Liver (tissue), 9 donors: ENCODE results near the gene HOXB8. TPM values are rescaled to one million over a fixed set of nuclear protein-coding genes. Genes with fewer than 3 reads are reported as not detected.

Experiments
- DNase-seq: peaks from one replicate; pipeline ENCODE4 v3.0.0-alpha.2; 2017; ENCODE audit warnings: low spot score
- H3K27ac ChIP-seq, 2 donors: one replicate each; pipeline ENCODE4 v1.7.0; 2013; ENCODE audit warnings: inconsistent platforms in 2 of 2, low read length in 2 of 2, control low read depth in 1 of 2, low read depth in 1 of 2, mild to moderate bottlenecking in 1 of 2
- H3K27me3 ChIP-seq, 4 donors: one replicate each; pipeline versions ENCODE4 v1.6.1 to v1.7.0; 2013; ENCODE audit warnings: low read length in 3 of 4, inconsistent platforms in 1 of 4, mild to moderate bottlenecking in 1 of 4, moderate library complexity in 1 of 4; ENCODE audit not compliant: control insufficient read depth in 4 of 4, insufficient read depth in 4 of 4
- H3K36me3 ChIP-seq, 4 donors: one replicate each; pipeline versions ENCODE4 v1.6.1 to v1.7.0; 2013; ENCODE audit warnings: low read length in 3 of 4, mild to moderate bottlenecking in 3 of 4, low read depth in 1 of 4, moderate library complexity in 1 of 4; ENCODE audit not compliant: control insufficient read depth in 4 of 4, insufficient read depth in 3 of 4
- H3K4me1 ChIP-seq, 4 donors: one replicate each; pipeline versions ENCODE4 v1.6.1 to v1.7.0; 2013; ENCODE audit warnings: low read length in 3 of 4, mild to moderate bottlenecking in 3 of 4, moderate library complexity in 1 of 4; ENCODE audit not compliant: control insufficient read depth in 4 of 4, insufficient read depth in 4 of 4
- H3K4me3 ChIP-seq, 3 donors: one replicate each; pipeline versions ENCODE4 v1.6.1 to v1.7.0; 2013; ENCODE audit warnings: low read length in 3 of 3, control low read depth in 1 of 3, low read depth in 1 of 3, mild to moderate bottlenecking in 1 of 3
- H3K9ac ChIP-seq, 2 donors: one replicate each; pipeline ENCODE4 v1.7.0; 2013; ENCODE audit warnings: low read length in 2 of 2, mild to moderate bottlenecking in 2 of 2, moderate library complexity in 2 of 2, control low read depth in 1 of 2, low read depth in 1 of 2
- H3K9me3 ChIP-seq, 4 donors: one replicate each; pipeline versions ENCODE4 v1.6.1 to v1.7.0; 2013; ENCODE audit warnings: low read length in 3 of 4; ENCODE audit not compliant: control insufficient read depth in 4 of 4
- EGR1 ChIP-seq, 2 donors: IDR thresholded peaks; 2 replicates each; pipeline ENCODE4 v1.6.1; 2016 to 2018; ENCODE audit warnings: antibody characterized with exemption in 2 of 2, low read depth in 2 of 2
- FOXA1 ChIP-seq: IDR thresholded peaks from 2 replicates; pipeline ENCODE4 v1.6.1; 2016; ENCODE audit warnings: antibody characterized with exemption
- FOXA2 ChIP-seq: IDR thresholded peaks from 2 replicates; pipeline ENCODE4 v1.6.1; 2016; ENCODE audit warnings: antibody characterized with exemption
- GABPA ChIP-seq, 2 donors: IDR thresholded peaks in 1 of 2; conservative IDR thresholded peaks in 1 of 2; 2 replicates each; pipeline ENCODE4 v1.6.1; 2016; ENCODE audit warnings: antibody characterized with exemption in 2 of 2, mild to moderate bottlenecking in 1 of 2, moderate library complexity in 1 of 2
- HNF4A ChIP-seq, 2 donors: conservative IDR thresholded peaks; 2 replicates each; pipeline ENCODE4 v1.6.1; 2016; ENCODE audit warnings: antibody characterized with exemption in 2 of 2, mild to moderate bottlenecking in 2 of 2
- RAD21 ChIP-seq, 2 donors: IDR thresholded peaks; 2 replicates each; pipeline ENCODE4 v1.6.1; 2016; ENCODE audit warnings: antibody characterized with exemption in 2 of 2, mild to moderate bottlenecking in 2 of 2
- RXRA ChIP-seq, 2 donors: IDR thresholded peaks; 2 replicates each; pipeline ENCODE4 v1.6.1; 2017 to 2018; ENCODE audit warnings: antibody characterized with exemption in 2 of 2, mild to moderate bottlenecking in 1 of 2
- WGBS: extraction: QIAGEN DNeasy Blood & Tissue Kit; methylation state at CpG from one replicate; pipeline ENCODE4 v1.1.7; 2013; 5-methylcytosine and 5-hydroxymethylcytosine counted together
- polyA plus RNA-seq, 2 donors: library from polyadenylated mRNA; stranded (reverse) in 1 of 2; unstranded in 1 of 2; fragments of 200-250 nt in 1 of 2; fragments of >200 nt in 1 of 2; fragmentation: Nextera tagmentation in 1 of 2; extraction: Ambion mirVana in 1 of 2; gene quantifications; one replicate each; pipeline versions ENCODE4 v1.2.1 to v1.2.3, GENCODE V29; 2013 to 2015
- total RNA-seq, 2 donors: library from RNA; depleted of rRNA; stranded (reverse); fragments of >200 nt; gene quantifications; one replicate each; pipeline ENCODE4 v1.2.3, GENCODE V29; 2014
- TF ChIP-seq, protein P1 (sequence below): IDR thresholded peaks from 2 replicates; pipeline ENCODE4 v1.6.1; 2016; ENCODE audit warnings: antibody characterized with exemption
- TF ChIP-seq, protein P2 (sequence below): IDR thresholded peaks from 2 replicates; pipeline ENCODE4 v1.6.1; 2016; ENCODE audit warnings: antibody characterized with exemption
- TF ChIP-seq, protein P3 (sequence below): IDR thresholded peaks from 2 replicates; pipeline ENCODE4 v1.6.1; 2016; ENCODE audit warnings: antibody characterized with exemption, mild to moderate bottlenecking
- TF ChIP-seq, protein P4 (sequence below): IDR thresholded peaks from 2 replicates; pipeline ENCODE4 v1.6.1; 2016; ENCODE audit warnings: antibody characterized with exemption
- donor health status: healthy.
- donor health status: healthy.
- donor health status: healthy.
- donor health status: healthy.
- donor health status: healthy.

Gene HOXB8
- total and polyA plus RNA-seq, 4 donors: not detected

DNA sequence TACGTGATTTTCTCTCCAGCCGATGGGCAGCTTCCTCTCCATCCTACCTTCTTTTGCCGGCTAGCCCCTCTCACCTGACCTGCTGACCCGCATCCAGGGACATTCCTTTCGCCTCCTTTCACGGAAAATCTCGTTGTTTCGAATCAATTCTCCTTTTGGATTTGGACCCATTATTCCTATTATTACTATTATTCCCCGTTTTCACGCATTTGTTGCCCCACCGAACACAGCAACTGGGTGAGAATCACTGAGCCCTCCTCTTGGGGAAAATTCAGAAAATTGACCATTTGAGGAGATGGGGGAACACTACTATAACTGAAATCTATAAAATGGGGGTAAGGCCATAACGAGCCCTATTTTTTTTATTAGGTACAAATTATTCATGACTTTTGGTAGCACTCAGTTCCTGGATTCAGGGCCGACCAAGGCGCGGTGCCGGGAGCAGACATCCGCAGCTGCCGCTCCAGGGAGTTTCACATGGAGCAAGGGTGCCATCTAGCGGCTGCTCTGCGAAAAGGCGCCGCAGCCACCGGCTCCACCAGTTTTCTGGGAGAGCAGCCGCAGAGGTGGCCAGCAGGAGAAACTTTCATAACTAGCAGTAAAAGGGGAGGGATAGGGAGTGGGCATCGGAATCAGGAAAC is 3.3 kb upstream of the HOXB8 start (continued):
- TF ChIP-seq, protein P1, sequence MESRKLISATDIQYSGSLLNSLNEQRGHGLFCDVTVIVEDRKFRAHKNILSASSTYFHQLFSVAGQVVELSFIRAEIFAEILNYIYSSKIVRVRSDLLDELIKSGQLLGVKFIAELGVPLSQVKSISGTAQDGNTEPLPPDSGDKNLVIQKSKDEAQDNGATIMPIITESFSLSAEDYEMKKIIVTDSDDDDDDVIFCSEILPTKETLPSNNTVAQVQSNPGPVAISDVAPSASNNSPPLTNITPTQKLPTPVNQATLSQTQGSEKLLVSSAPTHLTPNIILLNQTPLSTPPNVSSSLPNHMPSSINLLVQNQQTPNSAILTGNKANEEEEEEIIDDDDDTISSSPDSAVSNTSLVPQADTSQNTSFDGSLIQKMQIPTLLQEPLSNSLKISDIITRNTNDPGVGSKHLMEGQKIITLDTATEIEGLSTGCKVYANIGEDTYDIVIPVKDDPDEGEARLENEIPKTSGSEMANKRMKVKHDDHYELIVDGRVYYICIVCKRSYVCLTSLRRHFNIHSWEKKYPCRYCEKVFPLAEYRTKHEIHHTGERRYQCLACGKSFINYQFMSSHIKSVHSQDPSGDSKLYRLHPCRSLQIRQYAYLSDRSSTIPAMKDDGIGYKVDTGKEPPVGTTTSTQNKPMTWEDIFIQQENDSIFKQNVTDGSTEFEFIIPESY: no peak

DNA sequence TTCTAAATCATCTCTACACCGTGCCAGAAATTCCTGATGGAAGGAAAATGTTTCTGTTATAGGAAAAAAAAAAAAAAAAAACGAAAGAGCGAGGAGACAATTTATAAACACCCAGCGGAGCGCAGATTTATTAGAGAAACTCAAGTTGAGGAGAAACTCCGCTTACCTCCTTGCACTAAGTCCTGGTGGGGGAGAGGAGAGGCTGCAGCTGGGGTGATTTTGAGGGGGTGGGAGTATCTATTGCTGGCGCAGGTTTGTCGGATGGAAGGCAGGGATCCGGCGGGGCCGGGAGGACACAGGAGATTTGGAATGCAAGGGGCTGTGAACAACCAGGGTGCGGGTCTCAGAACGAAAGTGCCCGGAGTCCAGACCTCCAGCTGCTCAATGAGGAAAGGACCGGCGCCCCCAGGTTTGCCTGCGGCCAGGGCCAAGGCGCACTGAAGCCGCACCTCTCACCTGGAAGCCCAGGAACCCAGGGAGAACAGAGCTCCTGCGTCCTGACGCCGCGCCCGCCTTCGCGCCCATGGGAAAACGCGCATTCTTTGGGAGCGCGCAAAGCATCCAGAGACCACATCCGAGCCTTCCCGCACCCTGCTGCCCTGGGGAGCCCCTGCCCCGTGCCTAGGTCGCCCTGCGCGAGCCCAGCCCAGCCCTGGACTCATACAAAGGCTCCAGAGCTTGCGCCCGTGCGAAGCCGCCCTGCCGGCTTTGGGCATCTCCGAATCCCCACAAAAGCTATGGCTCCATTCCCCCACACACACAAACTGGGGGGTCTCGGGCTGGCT is 2.6 kb upstream of the HOXB8 start:
- no peak for TF ChIP-seq GABPA (IDR thresholded peaks at IDR 0.05 in 1 of 2, conservative IDR thresholded peaks at IDR 0.05 in 1 of 2)
- no peak for TF ChIP-seq RXRA (IDR thresholded peaks at IDR 0.05)
- no peak for TF ChIP-seq FOXA1
- TF ChIP-seq EGR1 (IDR thresholded peaks at IDR 0.05; ENCODE audit: low read depth in 2 of 2): no peak
- TF ChIP-seq HNF4A (conservative IDR thresholded peaks at IDR 0.05): no peak
- H3K27me3 ChIP-seq: peaks cover 11 to 45% (median 32%) of the 10 kb centered on the region in 4 donors
- 8% methylated on average over 43 of the region's 43 CpGs for WGBS
- no peak overlapping the region for H3K27ac ChIP-seq
- H3K4me3 ChIP-seq: no peak overlapping the region
- no peak overlapping the region for H3K9ac ChIP-seq
- no peak for DNase-seq
- H3K4me1 ChIP-seq: peaks cover 0 to 16% (median 4%) of the 10 kb centered on the region in 4 donors
- no peaks in the 10 kb centered on the region for H3K9me3 ChIP-seq
- no peaks in the 10 kb centered on the region for H3K36me3 ChIP-seq

DNA sequence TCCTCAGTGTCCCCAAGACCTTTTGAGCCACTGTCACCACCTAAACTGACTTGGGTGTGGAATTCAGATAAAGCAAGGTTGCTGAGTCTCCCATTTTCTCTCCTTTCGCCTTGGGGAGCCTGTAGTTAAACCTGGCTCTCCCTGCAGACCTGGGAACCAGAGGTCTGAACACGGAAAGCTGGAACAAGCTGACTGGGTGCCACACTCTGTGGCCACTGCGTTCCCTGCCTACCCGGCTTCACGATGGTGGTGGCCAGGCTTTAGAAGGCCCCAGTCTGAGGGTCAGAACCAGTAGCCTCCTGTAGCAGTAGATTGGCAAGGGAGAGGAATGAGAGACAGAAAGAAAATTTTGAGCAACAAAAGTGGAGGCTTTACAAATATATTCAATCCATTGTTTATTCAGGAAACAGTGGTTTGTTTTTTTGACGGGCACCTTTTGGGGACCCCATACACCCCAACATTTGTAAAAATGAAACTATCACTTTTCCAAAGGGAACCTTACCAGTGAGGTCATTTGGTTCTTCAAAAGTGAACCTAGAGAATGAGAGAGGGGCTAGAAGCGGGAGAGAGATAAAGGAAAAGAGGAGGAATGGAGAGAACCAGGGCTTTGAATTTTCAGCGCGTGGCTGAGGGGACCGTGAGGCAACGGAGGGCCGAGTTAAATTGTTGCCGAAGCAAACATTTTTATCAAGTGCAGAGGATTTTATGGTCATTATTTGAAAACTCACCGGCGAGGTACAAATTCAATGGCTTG is 1.8 kb upstream of the HOXB8 start:
- TF ChIP-seq FOXA2 (no peak), GABPA (IDR thresholded peaks at IDR 0.05 in 1 of 2, conservative IDR thresholded peaks at IDR 0.05 in 1 of 2) (no peak), RAD21 (IDR thresholded peaks at IDR 0.05) (no peak), RXRA (IDR thresholded peaks at IDR 0.05) (no peak), HNF4A (conservative IDR thresholded peaks at IDR 0.05) (no peak), EGR1 (IDR thresholded peaks at IDR 0.05; ENCODE audit: low read depth in 2 of 2) (no peak)
- TF ChIP-seq, protein P2, sequence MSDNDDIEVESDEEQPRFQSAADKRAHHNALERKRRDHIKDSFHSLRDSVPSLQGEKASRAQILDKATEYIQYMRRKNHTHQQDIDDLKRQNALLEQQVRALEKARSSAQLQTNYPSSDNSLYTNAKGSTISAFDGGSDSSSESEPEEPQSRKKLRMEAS: no peak
- TF ChIP-seq, protein P3, sequence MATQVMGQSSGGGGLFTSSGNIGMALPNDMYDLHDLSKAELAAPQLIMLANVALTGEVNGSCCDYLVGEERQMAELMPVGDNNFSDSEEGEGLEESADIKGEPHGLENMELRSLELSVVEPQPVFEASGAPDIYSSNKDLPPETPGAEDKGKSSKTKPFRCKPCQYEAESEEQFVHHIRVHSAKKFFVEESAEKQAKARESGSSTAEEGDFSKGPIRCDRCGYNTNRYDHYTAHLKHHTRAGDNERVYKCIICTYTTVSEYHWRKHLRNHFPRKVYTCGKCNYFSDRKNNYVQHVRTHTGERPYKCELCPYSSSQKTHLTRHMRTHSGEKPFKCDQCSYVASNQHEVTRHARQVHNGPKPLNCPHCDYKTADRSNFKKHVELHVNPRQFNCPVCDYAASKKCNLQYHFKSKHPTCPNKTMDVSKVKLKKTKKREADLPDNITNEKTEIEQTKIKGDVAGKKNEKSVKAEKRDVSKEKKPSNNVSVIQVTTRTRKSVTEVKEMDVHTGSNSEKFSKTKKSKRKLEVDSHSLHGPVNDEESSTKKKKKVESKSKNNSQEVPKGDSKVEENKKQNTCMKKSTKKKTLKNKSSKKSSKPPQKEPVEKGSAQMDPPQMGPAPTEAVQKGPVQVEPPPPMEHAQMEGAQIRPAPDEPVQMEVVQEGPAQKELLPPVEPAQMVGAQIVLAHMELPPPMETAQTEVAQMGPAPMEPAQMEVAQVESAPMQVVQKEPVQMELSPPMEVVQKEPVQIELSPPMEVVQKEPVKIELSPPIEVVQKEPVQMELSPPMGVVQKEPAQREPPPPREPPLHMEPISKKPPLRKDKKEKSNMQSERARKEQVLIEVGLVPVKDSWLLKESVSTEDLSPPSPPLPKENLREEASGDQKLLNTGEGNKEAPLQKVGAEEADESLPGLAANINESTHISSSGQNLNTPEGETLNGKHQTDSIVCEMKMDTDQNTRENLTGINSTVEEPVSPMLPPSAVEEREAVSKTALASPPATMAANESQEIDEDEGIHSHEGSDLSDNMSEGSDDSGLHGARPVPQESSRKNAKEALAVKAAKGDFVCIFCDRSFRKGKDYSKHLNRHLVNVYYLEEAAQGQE: no peak
- TF ChIP-seq, protein P4, sequence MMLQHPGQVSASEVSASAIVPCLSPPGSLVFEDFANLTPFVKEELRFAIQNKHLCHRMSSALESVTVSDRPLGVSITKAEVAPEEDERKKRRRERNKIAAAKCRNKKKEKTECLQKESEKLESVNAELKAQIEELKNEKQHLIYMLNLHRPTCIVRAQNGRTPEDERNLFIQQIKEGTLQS: no peak
- no peaks in the 10 kb centered on the region for H3K36me3 ChIP-seq
- peaks cover 0 to 18% (median 4%) of the 10 kb centered on the region in 4 donors for H3K4me1 ChIP-seq
- no peak overlapping the region for H3K27ac ChIP-seq
- no peaks in the 10 kb centered on the region for H3K9me3 ChIP-seq
- no peak overlapping the region for H3K4me3 ChIP-seq
- 14% methylated on average over 15 of the region's 15 CpGs for WGBS
- peaks cover 11 to 42% (median 32%) of the 10 kb centered on the region in 4 donors for H3K27me3 ChIP-seq
- no peak for DNase-seq
- no peak overlapping the region for H3K9ac ChIP-seq
